ENCODE data around the gene CHPF2. TPM values are rescaled to one million over a fixed set of nuclear protein-coding genes. Genes with fewer than 3 reads are reported as not detected.

Gene CHPF2
- total and polyA plus RNA-seq, 2 experiments from 2014 or later, result 48.0 to 120 TPM

- peaks cover 4% of the 10 kb centered on the region; the same call in 1 of the 2 replicates for H3K36me3 ChIP-seq (ENCODE audit: low read depth)
- H2AFZ ChIP-seq, result no peak within 1 kb of the TSS
- DNase-seq, result no peak
- TF ChIP-seq EZH2phosphoT487 (IDR thresholded peaks at IDR 0.05; ENCODE audit: insufficient read depth, low read depth) (no peak), EZH2 (IDR thresholded peaks at IDR 0.05; ENCODE audit: insufficient read depth, poor library complexity, severe bottlenecking) (no peak)
- in situ Hi-C loops (cut with MboI), result no loop called here
- no peak within 1 kb of the TSS for H3K27ac ChIP-seq
- H3K4me3 ChIP-seq, result no peak within 1 kb of the TSS
- peaks cover 8% of the 10 kb centered on the region for H3K27me3 ChIP-seq (replicated peaks; ENCODE audit: insufficient read depth)
- H4K20me1 ChIP-seq (ENCODE audit: insufficient read depth), result no peaks in the 10 kb centered on the region
- H3K9me3 ChIP-seq (ENCODE audit: low read depth), result no peaks in the 10 kb centered on the region
- no peak within 1 kb of the TSS for H3K4me2 ChIP-seq (ENCODE audit: unreplicated experiment)
- no peaks in the 10 kb centered on the region for H3K79me2 ChIP-seq (ENCODE audit: insufficient read depth)
- no peak within 1 kb of the TSS for H3K9ac ChIP-seq
- H3F3A ChIP-seq (ENCODE audit: insufficient read depth), result peaks cover 5% of the 10 kb centered on the region; the same call in 1 of the 2 replicates
- no peaks in the 10 kb centered on the region for H3K4me1 ChIP-seq (ENCODE audit: insufficient read depth)
- 75% methylated on average over 16 to 17 of the region's 17 CpGs for WGBS, 2 experiments (ENCODE audit: low coverage in 1 of 2, low lambda C conversion rate in 2 of 2, missing lambda C conversion rate in 2 of 2)
- no peaks in the 10 kb centered on the region for H3K9me2 ChIP-seq (ENCODE audit: insufficient read depth)
These were observed 22.0 kb upstream of the CHPF2 start, which contains the start of gene H2BK1 for GRCh38 chr7:151210087-151210854. Gene H2BK1, minus strand, starts transcription at chr7:151210488. Its CDS starts 170 bp downstream, at chr7:151210318.

- H3K27ac ChIP-seq, result no peak overlapping the region
These were observed 21.0 kb upstream of the CHPF2 start for GRCh38 chr7:151211155-151211772.

GRCh38 chr7:151212626-151213025, 19.7 kb upstream of the CHPF2 start:
- Histone ChIP-seq H3K79me2 (ENCODE audit: insufficient read depth) (no peaks in the 10 kb centered on the region), H3K4me2 (ENCODE audit: unreplicated experiment) (no peak overlapping the region), H3K9me2 (ENCODE audit: insufficient read depth) (no peaks in the 10 kb centered on the region), H3K4me3 (no peak overlapping the region), H3K4me1 (ENCODE audit: insufficient read depth) (no peaks in the 10 kb centered on the region), H3F3A (ENCODE audit: insufficient read depth) (peaks cover 5% of the 10 kb centered on the region; the same call in 1 of the 2 replicates), H4K20me1 (ENCODE audit: insufficient read depth) (no peaks in the 10 kb centered on the region), H3K27me3 (replicated peaks; ENCODE audit: insufficient read depth) (no peaks in the 10 kb centered on the region; the same call in 1 of the 2 replicates), H3K9ac (no peak overlapping the region), H3K9me3 (ENCODE audit: low read depth) (no peaks in the 10 kb centered on the region), H2AFZ (no peak overlapping the region), H3K27ac (no peak overlapping the region), H3K36me3 (ENCODE audit: low read depth) (peaks cover 20% of the 10 kb centered on the region; the same call in 1 of the 2 replicates)
- no peak for TF ChIP-seq EZH2phosphoT487 (IDR thresholded peaks at IDR 0.05; ENCODE audit: insufficient read depth, low read depth)
- no peak for TF ChIP-seq EZH2 (IDR thresholded peaks at IDR 0.05; ENCODE audit: insufficient read depth, poor library complexity, severe bottlenecking)
- WGBS, 2 experiments (ENCODE audit: low coverage in 1 of 2, low lambda C conversion rate in 2 of 2, missing lambda C conversion rate in 2 of 2), result 80 to 85% methylated on average over 5 of the region's 5 CpGs
- DNase-seq, result no peak
- in situ Hi-C loops (cut with MboI), result no loop called here

More at GRCh38 chr7:151211155-151211772, 21.0 kb upstream of the CHPF2 start:
- Histone ChIP-seq H3F3A (ENCODE audit: insufficient read depth) (peaks cover 5% of the 10 kb centered on the region; the same call in 1 of the 2 replicates), H3K36me3 (ENCODE audit: low read depth) (peaks cover 8% of the 10 kb centered on the region; the same call in 1 of the 2 replicates), H3K4me1 (ENCODE audit: insufficient read depth) (no peaks in the 10 kb centered on the region), H3K9me3 (ENCODE audit: low read depth) (no peaks in the 10 kb centered on the region), H4K20me1 (ENCODE audit: insufficient read depth) (no peaks in the 10 kb centered on the region), H3K79me2 (ENCODE audit: insufficient read depth) (no peaks in the 10 kb centered on the region), H2AFZ (no peak overlapping the region), H3K27me3 (replicated peaks; ENCODE audit: insufficient read depth) (no peaks in the 10 kb centered on the region; the same call in none of the 2 replicates), H3K4me2 (ENCODE audit: unreplicated experiment) (no peak overlapping the region), H3K4me3 (no peak overlapping the region), H3K9me2 (ENCODE audit: insufficient read depth) (no peaks in the 10 kb centered on the region), H3K9ac (no peak overlapping the region)
- TF ChIP-seq EZH2phosphoT487 (IDR thresholded peaks at IDR 0.05; ENCODE audit: insufficient read depth, low read depth), result no peak
- no peak for TF ChIP-seq EZH2 (IDR thresholded peaks at IDR 0.05; ENCODE audit: insufficient read depth, poor library complexity, severe bottlenecking)
- in situ Hi-C loops (cut with MboI), result no loop called here
- no peak for DNase-seq
- WGBS, 2 experiments (ENCODE audit: low coverage in 1 of 2, low lambda C conversion rate in 2 of 2, missing lambda C conversion rate in 2 of 2), result 84 to 86% methylated on average over 3 of the region's 3 CpGs

GRCh38 chr7:151213826-151214225, 18.5 kb upstream of the CHPF2 start:
- Histone ChIP-seq H3K27ac (no peak overlapping the region), H3F3A (ENCODE audit: insufficient read depth) (peaks cover 5% of the 10 kb centered on the region; the same call in 1 of the 2 replicates), H3K9me3 (ENCODE audit: low read depth) (no peaks in the 10 kb centered on the region), H3K4me1 (ENCODE audit: insufficient read depth) (no peaks in the 10 kb centered on the region), H3K4me3 (no peak overlapping the region), H4K20me1 (ENCODE audit: insufficient read depth) (no peaks in the 10 kb centered on the region), H3K79me2 (ENCODE audit: insufficient read depth) (no peaks in the 10 kb centered on the region), H3K27me3 (replicated peaks; ENCODE audit: insufficient read depth) (no peaks in the 10 kb centered on the region), H3K36me3 (ENCODE audit: low read depth) (peaks cover 24% of the 10 kb centered on the region; the same call in 1 of the 2 replicates), H3K9me2 (ENCODE audit: insufficient read depth) (no peaks in the 10 kb centered on the region), H3K9ac (no peak overlapping the region), H3K4me2 (ENCODE audit: unreplicated experiment) (no peak overlapping the region), H2AFZ (no peak overlapping the region)
- TF ChIP-seq EZH2phosphoT487 (IDR thresholded peaks at IDR 0.05; ENCODE audit: insufficient read depth, low read depth) (no peak), EZH2 (IDR thresholded peaks at IDR 0.05; ENCODE audit: insufficient read depth, poor library complexity, severe bottlenecking) (no peak)
- 72 to 76% methylated on average over 3 of the region's 3 CpGs for WGBS, 2 experiments (ENCODE audit: low coverage in 1 of 2, low lambda C conversion rate in 2 of 2, missing lambda C conversion rate in 2 of 2)
- in situ Hi-C loops (cut with MboI), result no loop called here
- no peak for DNase-seq
